ENCODE measurements around the gene SNAI3. TPM values are rescaled to one million over a fixed set of nuclear protein-coding genes. Genes with fewer than 3 reads are reported as not detected.

SNAI3 gene
- total and polyA plus RNA-seq, 2 of the 8 experiments (the other 6 are each of a cell fraction or from before 2014, with no cell fraction given) = 8.5 to 13.3 TPM

DNA sequence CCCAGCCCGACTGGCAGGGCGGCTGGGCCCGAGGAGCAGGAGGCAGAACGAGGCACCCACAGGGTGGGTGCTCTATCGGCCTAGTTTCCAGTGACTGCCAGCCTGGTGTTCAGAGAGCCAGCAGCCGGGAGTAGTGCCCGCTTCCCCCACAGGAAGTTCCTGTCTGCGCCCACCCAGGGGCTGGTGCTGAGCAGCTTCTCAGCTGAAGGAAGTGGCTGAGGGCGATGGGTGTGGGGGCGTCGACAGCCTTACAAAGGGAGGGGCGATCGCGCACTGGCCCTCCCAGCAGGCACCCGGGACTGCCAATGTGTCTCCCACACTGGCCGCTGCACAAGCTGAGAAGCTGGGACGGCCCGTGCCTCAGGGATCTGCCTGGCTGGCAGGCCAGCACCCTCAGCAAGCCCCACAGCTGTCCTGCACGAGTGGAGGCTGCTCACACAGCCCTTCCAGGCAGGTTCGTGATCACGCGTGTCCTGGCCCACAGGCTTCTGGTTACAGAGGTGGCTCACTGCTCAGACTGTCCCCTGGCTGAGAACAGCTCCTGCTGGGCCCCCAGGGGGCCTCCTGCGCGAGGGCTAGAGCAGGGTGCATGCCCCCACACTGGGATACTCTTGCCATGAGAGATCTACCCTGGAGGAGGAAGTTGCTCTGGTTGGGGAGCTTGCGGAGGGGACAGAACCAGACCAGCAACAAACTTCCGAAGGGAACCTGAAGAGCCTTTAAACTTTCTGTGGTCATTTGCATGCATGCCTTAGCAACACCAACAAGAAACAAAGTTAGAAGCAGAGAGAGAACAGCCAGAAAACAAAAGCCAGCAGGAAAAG lies 17.4 kb upstream of the SNAI3 start:
- Histone ChIP-seq H4K5ac (ENCODE audit: insufficient read length, low read depth, low read length) (no peak overlapping the region), H4K20me1 (replicated peaks in 1 of 2; ENCODE audit: control insufficient read depth in 1 of 2, insufficient read depth in 2 of 2, low read length in 2 of 2) (peaks cover 1 to 4% of the 10 kb centered on the region in 2 experiments), H3K9me3 (ENCODE audit: insufficient read depth in 2 of 2, low read depth in 1 of 2, low read length in 1 of 2) (no peaks in the 10 kb centered on the region), H3K18ac (ENCODE audit: extremely low read depth, low read length) (no peak overlapping the region), H3K27me3 (replicated peaks in 1 of 4; ENCODE audit: control insufficient read depth in 3 of 4, extremely low read depth in 1 of 4, insufficient read depth in 3 of 4, low read length in 3 of 4) (no peaks in the 10 kb centered on the region), H3K9ac (replicated peaks in 1 of 4; ENCODE audit: extremely low read depth in 1 of 4, low read depth in 3 of 4, low read length in 3 of 4) (no peak overlapping the region), H2BK5ac (ENCODE audit: low read depth, low read length) (no peak overlapping the region), H4K8ac (ENCODE audit: extremely low read depth, insufficient read depth, low read length) (no peak overlapping the region; the same call in 1 of the 2 replicates), H3K4me3 (ENCODE audit: extremely low read depth in 1 of 4, insufficient read depth in 2 of 4, low read depth in 3 of 4, low read length in 4 of 4) (no peak overlapping the region), H2BK120ac (replicated peaks; ENCODE audit: low read depth, low read length) (no peak overlapping the region), H3K4me2 (ENCODE audit: insufficient read depth in 1 of 2, low read depth in 2 of 2, low read length in 2 of 2) (no peak overlapping the region; a peak in 1 of 4 replicates), H4K91ac (replicated peaks; ENCODE audit: insufficient read length, low read length) (no peak overlapping the region), H3K27ac (ENCODE audit: low read depth, low read length) (no peak overlapping the region), H2BK20ac (ENCODE audit: low read length) (no peak overlapping the region), H3K23me2 (ENCODE audit: low read depth, low read length) (peaks cover 15% of the 10 kb centered on the region; the same call in 1 of the 2 replicates), H2BK12ac (ENCODE audit: low read depth, low read length) (no peak overlapping the region), H2AK5ac (ENCODE audit: low read depth, low read length) (no peak overlapping the region), H3K79me2 (ENCODE audit: control insufficient read depth in 1 of 2, insufficient read depth in 2 of 2, low read length in 2 of 2) (peaks cover 0 to 37% of the 10 kb centered on the region in 2 experiments; a peak in 2 of 4 replicates), H2AFZ (ENCODE audit: low read length) (no peak overlapping the region), H3K79me1 (ENCODE audit: low read depth, low read length) (peaks cover 14% of the 10 kb centered on the region), H3K4ac (replicated peaks; ENCODE audit: insufficient read length, low read depth, low read length) (no peak overlapping the region), H2BK15ac (ENCODE audit: low read length) (no peak overlapping the region), H3K14ac (ENCODE audit: insufficient read length) (no peak overlapping the region), H3K23ac (ENCODE audit: insufficient read length) (no peak overlapping the region), H3K36me3 (ENCODE audit: control insufficient read depth in 2 of 4, insufficient read depth in 4 of 4, low read length in 3 of 4) (peaks cover 0 to 3% (median 0%) of the 10 kb centered on the region in 4 experiments; a peak in 3 of 8 replicates), H3K4me1 (replicated peaks in 1 of 4; ENCODE audit: control insufficient read depth in 3 of 4, insufficient read depth in 4 of 4, low read length in 3 of 4) (peaks cover 0 to 6% (median 3%) of the 10 kb centered on the region in 4 experiments; a peak in 4 of 7 replicates), H3K56ac (replicated peaks; ENCODE audit: insufficient read length, low read depth, low read length) (no peak overlapping the region)
- CTCF ChIA-PET (ENCODE audit: partially characterized antibody) = interaction anchor here (1.4 to 2.2 kb wide), 5 partner anchors 16 to 59 kb away, joined by 3 to 8 read pairs (median 7); no protein-coding TSS in a partner anchor
- DNase-seq (ENCODE audit: low read depth in 1 of 2, low spot score in 2 of 2) = no peak
- POLR2A ChIA-PET (ENCODE audit: partially characterized antibody) = interaction anchor here (0.7 to 1.4 kb wide), 4 partner anchors 9 to 113 kb away, joined by 3 to 4 read pairs (median 3); partner anchors contain the start of gene MVD
- FAIRE-seq = no peak
- WGBS, 2 experiments (ENCODE audit: extremely low coverage in 1 of 2, insufficient coverage in 1 of 2, insufficient read length in 1 of 2, insufficient replicate concordance in 2 of 2, low coverage in 1 of 2, low lambda C conversion rate in 2 of 2, missing lambda C conversion rate in 1 of 2) = 89% methylated on average over 19 of the region's 26 CpGs; no CpG with 5 or more reads in 1 of the 2 experiments
- TF ChIP-seq BCL11A (IDR thresholded peaks at IDR 0.05; ENCODE audit: low read depth in 2 of 2, low read length in 2 of 2) (no peak), FOSL1 (IDR thresholded peaks at IDR 0.05; ENCODE audit: insufficient read depth, low read depth, low read length) (no peak), EZH2 (IDR thresholded peaks at IDR 0.05; ENCODE audit: low read depth, low read length, severe bottlenecking) (no peak), SIX5 (IDR thresholded peaks at IDR 0.05; ENCODE audit: low read depth, low read length) (no peak), TAF7 (optimal IDR thresholded peaks at IDR 0.05; ENCODE audit: borderline replicate concordance, low read depth, low read length) (no peak), RXRA (IDR thresholded peaks at IDR 0.05; ENCODE audit: insufficient read depth, low read depth, low read length) (no peak), JUN (IDR thresholded peaks at IDR 0.05; ENCODE audit: low read depth, low read length) (no peak), CREB1 (IDR thresholded peaks at IDR 0.05) (no peak), CTCF (IDR thresholded peaks at IDR 0.05; ENCODE audit: control extremely low read depth in 1 of 3, insufficient read depth in 1 of 3, low read depth in 1 of 3, low read length in 3 of 3) (no peak)

Data from H1 (cell line).